GM18951 (cell line): ENCODE data around the gene LYST.
"Not testable (repeated sequence)": the region's sequence is repeated elsewhere in the genome, so short reads cannot be mapped to it uniquely, and the experiment has no call there.

Experiments used
- POLR2A ChIP-seq: IDR thresholded peaks from 4 replicates; pipeline ENCODE4 v1.6.1; 2011; ENCODE audit warnings: mild to moderate bottlenecking; ENCODE audit not compliant: insufficient read length, insufficient read depth; ENCODE audit errors: extremely low read depth
- in situ Hi-C: fragments of 300-500 bp; cut with MboI; formaldehyde crosslinking; loops from one replicate; pipeline ENCODE4 v1.12.0; 2022; ENCODE audit warnings: low sequenced_read_pairs, mixed read lengths, inconsistent platforms; ENCODE audit not compliant: unreplicated experiment

Gene LYST

DNA sequence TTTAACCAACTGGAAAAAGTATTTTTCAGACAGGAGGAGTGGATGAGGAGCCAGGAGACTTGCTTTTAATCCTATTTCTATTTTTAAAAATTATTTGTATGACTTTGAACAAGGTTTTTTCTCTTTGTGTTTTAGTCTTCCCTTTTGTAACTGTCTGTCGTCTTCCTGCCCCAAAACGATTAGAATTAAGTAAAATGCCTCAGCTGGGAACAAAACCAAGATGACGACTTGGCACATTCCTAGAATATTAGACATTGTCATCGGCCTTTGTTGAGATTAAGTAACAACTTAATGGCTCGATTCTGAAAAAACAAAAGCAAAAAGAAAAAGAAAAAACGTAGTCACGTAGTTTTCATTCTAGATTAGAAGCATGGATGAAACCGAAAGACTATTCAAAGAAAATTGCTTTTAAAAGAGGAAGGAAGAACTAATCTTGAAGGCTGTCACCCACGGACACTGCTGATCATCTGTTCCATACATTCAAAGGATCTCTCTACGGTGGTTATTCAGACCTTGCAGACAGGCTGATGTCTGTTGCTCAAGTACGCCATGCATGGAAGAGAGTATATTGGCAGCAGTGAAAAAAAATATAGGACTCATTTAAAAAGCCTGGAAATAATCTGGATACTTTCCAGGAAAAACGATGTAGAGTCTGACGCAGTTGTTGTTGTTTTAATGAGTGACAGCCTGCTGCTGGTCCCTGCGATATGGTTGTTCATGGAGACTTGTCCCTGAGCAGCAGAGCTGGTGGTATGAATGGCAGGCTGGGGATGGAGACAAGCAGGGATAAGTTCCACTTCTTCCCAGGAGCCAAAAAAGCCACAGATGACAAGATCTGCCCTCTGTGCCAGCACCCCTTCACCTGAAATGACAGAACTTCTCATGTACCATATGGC lies 234.0 kb downstream of the LYST start:
- no peak for TF ChIP-seq POLR2A

DNA sequence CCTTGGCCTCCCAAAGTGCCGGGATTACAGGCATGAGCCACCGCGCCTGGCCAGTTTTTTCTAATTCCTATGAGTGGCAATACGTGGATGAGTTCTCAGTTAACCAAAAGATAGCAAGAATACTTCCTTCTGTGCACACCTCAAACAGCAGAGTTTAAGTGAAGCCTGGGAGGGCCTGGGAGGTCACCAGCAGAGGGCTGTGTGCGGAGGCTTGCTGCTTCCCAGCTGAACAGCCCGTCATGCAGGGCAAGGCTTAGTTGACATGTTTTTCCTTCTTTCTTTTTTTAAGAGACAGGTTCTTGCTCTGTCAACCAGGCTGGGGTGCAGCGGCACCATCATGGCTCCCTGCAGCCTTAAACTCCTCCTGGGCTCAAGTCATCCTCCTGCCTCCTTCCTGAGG lies 234.9 kb downstream of the LYST start:
- in situ Hi-C loops, result no loop called here
- TF ChIP-seq POLR2A, result no peak

More for the DNA sequence above, 234.0 kb downstream of the LYST start:
- in situ Hi-C loops, result no loop called here

DNA sequence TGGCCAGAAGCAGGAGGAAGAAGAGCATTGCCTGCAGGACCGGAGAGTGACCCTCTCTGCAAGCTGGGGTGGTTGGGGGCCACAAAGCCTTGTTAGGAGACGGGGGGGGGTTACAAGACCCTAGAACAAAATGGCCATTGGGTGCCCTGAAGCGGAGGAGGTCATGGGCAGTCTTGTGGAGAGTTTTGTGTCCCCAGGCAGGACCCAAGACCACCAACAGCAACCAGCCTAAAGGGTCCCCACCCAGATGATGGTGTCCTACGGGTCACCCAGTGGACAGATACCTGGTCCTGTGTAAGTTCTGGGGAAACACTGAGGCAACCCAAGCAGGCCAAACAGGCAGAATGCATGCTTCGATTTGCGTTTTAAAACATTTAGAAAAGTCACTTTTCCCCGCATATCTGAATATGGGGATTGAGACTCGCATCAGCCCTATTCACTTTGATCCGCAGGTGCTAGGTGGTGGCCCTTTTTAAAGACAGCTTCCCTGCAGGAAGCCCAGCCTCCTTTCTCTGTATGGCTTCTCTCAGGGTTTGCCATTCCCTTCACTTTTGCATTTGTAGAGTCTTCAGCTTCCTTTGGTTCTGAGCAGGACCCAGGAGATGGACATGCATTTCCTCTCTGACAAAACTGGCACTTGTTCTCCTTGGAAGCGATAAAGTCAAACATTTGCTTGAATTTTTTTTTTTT lies 238.2 kb downstream of the LYST start:
- in situ Hi-C loops, result no loop called here
- TF ChIP-seq POLR2A, result no peak

DNA sequence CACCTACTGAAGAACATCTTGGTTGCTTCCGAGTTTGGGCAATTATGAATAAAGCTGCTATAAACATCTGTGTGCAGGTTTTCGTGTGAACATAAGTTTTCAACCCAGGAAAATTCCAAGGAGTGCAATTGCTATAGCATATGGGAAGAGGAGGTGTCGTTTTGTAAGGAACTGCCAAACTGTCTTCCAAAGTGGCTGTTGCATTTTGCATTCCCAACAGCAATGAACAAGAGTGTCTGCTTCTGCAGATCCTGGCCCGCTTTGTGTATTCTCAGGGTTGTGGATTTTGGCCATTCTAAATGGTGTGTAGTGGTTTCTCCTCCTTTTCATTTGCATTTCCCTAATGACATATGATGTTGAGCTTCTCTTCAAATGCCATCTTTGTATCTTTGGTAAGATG lies 240.9 kb downstream of the LYST start:
- no peak for TF ChIP-seq POLR2A
- in situ Hi-C loops, result no loop called here

DNA sequence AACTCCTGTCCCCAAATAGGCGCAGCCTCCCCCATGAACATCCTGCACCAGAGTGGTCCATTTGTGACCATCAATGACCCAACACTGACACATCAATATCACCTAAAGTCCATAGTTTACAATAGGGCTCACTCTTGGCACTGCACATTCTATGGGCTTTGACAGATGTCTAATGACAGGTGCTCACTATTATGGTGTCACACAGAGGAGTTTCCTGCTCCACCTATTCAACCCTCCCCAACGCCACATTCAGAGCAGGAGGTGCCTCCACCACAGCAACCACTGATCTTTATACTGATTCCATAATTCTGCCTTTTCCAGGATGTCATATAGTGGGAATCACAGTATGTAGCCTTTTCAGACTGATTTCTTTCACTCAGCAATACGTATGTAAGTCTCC lies 241.4 kb downstream of the LYST start:
- in situ Hi-C loops, result no loop called here
- TF ChIP-seq POLR2A, result no peak

DNA sequence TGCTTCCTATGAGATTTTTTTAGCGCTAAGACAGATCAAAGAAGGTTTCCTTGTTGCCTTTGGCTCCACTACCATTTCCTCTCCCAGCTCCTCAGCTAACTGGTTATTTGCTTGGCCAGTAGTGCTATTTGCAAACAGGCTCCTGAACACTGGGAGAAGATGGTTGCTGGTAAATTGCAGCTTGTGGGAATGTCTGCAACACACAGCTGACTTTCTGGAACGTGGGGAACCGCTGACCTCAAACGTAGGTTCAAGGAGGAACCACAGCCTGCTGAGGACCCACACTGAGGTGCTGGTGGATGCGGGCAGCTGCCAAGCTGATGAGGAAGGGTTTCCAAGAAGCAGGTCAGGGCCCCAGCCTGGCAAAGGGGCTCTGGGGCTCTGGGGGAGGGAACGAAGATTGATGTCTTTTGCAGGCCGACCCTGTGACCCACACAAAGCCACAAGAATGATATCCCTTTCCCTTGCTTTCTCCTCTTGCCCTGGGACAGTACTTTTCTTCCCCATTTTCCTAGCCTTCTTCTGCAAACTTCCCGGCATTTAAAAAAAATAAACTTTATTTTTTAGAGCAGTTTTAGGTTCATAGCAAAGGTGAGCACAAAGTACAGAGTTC lies 241.9 kb downstream of the LYST start:
- no peak for TF ChIP-seq POLR2A
- in situ Hi-C loops, result no loop called here

DNA sequence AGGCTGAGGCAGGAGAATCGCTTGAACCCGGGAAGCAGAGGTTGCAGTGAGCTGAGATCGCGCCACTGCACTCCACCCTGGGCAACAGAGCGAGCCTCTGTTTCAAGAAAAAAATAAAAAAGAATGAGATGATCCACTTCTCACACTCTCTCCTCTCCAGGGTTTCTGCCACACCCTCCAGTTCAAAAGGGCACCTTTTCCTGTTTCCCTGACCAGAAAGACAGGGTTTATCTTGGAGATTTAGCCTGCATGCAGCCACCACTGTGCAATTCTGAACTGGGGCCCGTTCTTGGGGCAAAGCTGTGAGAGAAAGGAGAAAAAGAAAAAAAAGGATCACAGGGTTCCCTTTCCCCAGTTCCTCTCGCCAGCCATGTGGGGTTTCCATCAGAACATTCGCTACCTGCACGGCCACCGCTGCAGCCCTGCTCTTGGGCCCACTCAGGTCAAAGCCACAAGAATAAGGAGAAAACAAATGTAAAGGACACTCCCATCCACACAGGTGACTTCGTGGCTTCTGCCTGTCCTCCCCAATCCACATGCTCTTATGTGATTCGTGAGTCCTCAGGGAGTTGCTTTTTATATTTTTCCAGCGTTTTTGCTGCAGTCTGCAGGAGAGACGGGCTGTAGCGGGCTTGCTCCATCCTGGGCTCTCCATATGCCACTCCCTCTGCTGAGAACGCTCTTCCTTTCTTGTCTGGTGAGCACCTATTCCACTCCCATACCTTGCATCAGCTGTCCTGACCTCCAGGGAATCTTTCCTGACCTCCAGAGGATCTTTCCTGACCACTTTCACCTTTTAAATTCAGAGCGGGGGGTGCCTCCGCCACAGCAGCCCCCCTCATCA lies 243.5 kb downstream of the LYST start:
- no peak for TF ChIP-seq POLR2A
- in situ Hi-C loops, result no loop called here

DNA sequence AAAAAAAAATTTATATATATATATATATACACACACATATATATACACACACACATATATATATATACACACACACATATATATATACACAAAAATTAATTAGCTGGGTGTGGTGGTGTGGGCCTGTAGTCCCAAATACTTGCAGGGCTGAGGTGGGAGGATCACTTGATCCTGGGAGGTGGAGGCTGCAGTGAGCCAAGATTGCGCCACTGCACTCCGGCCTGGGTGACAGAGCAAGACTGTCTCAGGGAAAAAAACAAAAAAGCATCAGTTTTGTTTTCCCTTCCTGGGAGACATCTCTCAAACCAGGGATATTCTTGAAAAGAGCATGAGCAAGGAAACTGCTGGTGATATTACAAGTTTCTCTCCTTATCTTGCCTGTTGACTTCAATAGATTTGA lies 247.6 kb downstream of the LYST start:
- in situ Hi-C loops, result not testable (repeated sequence)

DNA sequence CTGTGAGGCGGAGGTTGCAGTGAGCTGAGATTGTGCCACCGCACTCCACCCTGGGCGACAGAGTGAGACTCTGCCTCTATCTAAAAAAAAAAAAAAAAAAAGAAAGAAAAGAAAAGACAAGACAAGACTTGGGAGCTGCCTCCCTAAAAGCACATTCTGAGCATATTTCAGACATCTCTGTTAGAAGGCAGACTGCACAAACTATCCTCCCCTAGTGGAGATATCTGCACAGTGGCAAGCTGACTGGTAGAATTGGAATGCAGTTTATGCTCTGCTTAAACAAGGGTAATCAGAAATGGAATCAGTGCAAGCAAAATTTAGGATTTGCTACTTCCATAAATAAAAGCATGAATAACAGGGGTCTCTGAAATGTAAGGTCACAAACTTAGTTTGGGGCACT lies 248.9 kb downstream of the LYST start:
- no peak for TF ChIP-seq POLR2A
- in situ Hi-C loops, result no loop called here

DNA sequence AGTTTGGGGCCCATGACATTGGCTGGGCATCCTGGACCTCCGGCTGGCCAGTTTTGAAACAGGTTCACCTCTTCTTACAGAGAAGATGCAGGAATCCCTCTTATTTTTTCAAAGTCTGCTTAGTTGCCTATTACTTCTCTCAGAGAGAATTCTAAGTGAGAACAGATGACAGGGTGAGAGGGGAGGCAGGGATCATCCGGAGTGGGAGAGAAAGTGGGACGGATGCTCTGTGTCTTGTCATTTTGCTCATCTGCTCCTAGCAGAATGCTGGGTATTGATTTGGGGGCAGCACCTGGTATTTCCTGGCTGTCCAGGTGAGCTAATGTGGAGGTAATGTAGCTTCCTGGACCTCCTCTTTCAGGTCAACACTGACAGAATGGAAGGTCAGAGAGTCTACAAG lies 249.6 kb downstream of the LYST start:
- in situ Hi-C loops, result no loop called here
- no peak for TF ChIP-seq POLR2A

DNA sequence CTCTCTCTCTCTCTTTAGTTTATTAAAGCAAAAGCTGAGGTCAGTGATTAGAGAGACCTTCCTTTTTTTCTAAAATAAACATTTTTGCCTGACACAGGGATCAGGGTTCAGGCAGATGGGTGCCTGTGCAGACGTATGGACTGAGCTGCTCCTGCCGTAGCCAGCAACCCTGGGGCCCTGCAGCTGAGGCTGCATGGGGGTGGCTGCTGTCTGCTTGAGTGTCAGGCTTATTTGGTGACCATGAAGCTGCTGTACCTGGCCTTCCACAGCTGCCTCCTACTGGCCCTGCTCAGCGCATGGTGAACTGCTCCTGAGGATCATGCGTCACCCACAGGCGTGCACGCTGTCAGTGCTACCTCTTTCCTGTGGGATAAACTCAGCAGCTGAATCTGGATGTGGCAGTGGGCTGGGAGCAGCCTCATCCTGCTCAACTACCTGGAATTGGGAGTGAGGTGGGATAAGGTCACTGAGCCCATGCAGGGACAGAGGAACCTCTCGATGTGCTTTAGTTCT lies 252.2 kb downstream of the LYST start:
- in situ Hi-C loops, result no loop called here
- TF ChIP-seq POLR2A, result no peak

DNA sequence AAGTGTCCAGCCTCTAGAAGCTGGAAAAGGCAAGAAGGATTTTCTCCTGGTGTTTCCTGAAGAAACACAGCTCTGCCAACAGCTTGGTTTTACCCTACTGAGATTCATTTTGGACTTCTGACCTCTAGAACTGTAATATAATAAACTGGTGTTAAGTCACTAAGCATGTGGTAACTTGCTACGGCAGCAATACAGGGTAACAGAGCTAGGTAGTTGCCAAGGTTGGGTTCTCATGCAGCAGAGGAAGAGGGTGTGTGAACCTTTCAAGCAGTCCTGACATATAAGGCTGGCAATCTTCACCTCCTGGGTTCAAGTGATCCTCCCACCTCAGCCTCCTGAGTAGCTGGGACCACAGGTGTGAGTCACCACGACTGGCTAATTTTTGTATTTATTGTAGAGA lies 253.1 kb downstream of the LYST start:
- TF ChIP-seq POLR2A, result no peak
- in situ Hi-C loops, result no loop called here

DNA sequence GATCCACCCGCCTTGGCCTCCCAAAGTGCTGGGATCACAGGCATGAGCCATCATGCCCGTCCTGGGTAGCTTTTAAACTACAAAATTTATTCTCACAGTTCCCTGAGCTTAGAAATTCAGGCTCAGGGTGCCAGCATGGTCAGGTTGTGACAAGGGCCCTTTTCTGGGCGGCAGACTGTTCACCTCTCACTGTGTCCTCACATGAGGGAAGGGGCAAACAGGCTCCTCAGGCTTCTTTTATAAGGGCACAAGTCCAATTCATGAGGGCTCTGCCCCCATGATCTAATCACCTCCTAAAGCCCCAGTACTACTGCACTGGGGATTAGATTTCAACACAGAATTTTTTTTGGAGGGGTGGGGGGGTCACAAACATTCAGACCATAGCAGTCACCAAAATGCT lies 253.9 kb downstream of the LYST start:
- in situ Hi-C loops, result no loop called here
- no peak for TF ChIP-seq POLR2A
